ENCODE results near the gene U2AF2.
A peak's percentile ranks its signal among the peaks of the same experiment; 100 is the strongest.

The U2AF2 gene

DNA sequence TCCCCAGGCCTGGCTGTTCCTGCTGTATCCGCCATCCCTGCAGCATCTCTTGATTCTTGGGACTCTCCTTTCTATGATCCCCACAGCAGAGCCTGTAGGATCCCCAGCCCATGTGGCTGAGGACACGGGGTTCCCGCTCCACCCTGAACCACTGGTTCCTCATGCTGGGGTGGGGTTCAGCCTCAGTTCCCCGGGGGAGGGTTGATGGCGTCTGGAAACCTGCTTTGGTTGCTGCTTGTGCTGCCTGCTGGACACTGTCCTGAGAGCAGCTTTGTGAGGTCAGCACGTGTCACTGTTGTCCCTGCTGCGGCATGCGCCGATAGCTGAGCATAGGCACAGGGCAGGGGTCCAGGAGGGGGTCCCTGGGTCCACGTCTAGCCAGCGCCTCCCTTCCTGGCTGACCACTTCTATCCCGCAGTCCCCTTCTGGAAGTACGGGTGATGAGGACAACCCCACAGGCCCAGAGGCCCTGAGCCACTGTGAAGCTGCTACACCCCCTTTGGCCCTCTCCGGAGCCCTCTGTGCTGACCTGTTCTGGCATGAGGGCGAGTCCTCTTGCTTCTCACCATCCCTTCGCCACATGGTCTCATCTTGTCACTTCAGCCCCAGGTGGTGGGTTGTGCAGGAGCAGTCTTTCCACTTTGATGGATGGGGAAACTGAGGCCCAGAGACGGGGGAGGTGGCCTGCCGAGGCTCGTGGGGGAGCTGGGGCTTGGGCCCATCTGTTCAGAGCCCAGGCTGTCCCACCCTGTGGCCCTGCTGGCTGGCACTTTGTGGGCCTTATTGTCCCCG lies 25.7 kb downstream of the U2AF2 start:
- DNase-seq (ENCODE audit: low spot score): no peak
- TF ChIP-seq, protein P1, sequence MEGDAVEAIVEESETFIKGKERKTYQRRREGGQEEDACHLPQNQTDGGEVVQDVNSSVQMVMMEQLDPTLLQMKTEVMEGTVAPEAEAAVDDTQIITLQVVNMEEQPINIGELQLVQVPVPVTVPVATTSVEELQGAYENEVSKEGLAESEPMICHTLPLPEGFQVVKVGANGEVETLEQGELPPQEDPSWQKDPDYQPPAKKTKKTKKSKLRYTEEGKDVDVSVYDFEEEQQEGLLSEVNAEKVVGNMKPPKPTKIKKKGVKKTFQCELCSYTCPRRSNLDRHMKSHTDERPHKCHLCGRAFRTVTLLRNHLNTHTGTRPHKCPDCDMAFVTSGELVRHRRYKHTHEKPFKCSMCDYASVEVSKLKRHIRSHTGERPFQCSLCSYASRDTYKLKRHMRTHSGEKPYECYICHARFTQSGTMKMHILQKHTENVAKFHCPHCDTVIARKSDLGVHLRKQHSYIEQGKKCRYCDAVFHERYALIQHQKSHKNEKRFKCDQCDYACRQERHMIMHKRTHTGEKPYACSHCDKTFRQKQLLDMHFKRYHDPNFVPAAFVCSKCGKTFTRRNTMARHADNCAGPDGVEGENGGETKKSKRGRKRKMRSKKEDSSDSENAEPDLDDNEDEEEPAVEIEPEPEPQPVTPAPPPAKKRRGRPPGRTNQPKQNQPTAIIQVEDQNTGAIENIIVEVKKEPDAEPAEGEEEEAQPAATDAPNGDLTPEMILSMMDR (IDR thresholded peaks at IDR 0.05; ENCODE audit: poor library complexity, severe bottlenecking): no peak
- no peak overlapping the region for H3K4me3 ChIP-seq (ENCODE audit: severe bottlenecking)
- no peaks in the 10 kb centered on the region for H3K27me3 ChIP-seq (ENCODE audit: insufficient read depth, poor library complexity, severe bottlenecking)
- ATAC-seq (ENCODE audit: low read depth): no peak
- no peak overlapping the region for H3K27ac ChIP-seq (ENCODE audit: poor library complexity, severe bottlenecking)
- H3K4me1 ChIP-seq (ENCODE audit: insufficient read depth, poor library complexity, severe bottlenecking): peaks cover 16% of the 10 kb centered on the region
- no peaks in the 10 kb centered on the region for H3K9me3 ChIP-seq (ENCODE audit: severe bottlenecking)
- H3K36me3 ChIP-seq (ENCODE audit: low read depth): peaks cover 91% of the 10 kb centered on the region

DNA sequence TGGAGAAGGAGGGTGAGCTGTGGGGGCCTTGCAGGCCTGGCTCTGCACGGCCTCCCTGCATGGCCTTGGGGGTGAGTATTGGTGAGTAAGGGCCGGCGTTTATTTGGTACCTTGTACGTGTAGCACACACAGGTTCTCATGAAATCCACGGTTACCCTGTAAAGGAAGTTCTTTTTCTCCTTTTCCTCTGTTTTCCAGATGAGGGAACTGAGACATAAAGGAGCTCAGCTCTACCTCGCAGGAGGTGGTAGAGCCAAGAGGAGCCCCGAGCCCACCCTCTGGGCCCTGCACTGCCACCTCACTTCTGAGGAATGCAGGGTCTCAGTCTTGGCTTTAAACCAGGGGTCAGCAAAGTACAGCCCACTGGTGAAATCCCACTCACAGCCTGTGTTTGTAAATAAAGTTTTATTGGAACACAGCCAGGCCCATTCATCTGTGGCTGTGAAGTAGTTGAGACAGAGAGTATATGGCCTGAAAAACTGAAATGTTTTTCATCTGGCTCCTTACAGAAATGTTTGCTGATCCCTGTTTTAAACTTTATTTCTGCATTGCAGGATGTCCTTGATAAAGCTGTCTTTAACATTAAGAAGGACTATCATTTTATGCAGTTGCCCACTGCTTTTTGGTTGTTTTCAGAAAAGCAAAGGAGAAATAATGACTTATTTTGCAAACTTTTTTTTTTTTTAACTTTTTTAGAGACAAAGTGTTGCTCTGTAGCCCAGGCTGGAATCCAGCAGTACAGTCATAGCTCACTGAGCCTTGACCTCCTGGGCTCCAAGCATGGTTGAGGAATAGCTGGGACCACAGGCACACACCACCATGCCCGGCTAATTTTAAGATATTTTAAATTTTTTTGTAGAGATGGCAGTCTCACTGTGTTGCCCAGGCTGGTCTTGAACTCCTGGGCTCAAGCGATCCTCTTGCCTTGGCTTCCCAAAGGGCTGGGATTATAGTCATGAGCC lies 26.6 kb downstream of the U2AF2 start:
- H3K36me3 ChIP-seq (ENCODE audit: low read depth): peaks cover 94% of the 10 kb centered on the region
- H3K27ac ChIP-seq (ENCODE audit: poor library complexity, severe bottlenecking): no peak overlapping the region
- no peak overlapping the region for H3K4me3 ChIP-seq (ENCODE audit: severe bottlenecking)
- peaks cover 12% of the 10 kb centered on the region for H3K4me1 ChIP-seq (ENCODE audit: insufficient read depth, poor library complexity, severe bottlenecking)
- H3K27me3 ChIP-seq (ENCODE audit: insufficient read depth, poor library complexity, severe bottlenecking): no peaks in the 10 kb centered on the region
- ATAC-seq (ENCODE audit: low read depth) (no peak), DNase-seq (ENCODE audit: low spot score) (no peak)
- TF ChIP-seq, protein P1 (IDR thresholded peaks at IDR 0.05; ENCODE audit: poor library complexity, severe bottlenecking): no peak
- no peaks in the 10 kb centered on the region for H3K9me3 ChIP-seq (ENCODE audit: severe bottlenecking)

DNA sequence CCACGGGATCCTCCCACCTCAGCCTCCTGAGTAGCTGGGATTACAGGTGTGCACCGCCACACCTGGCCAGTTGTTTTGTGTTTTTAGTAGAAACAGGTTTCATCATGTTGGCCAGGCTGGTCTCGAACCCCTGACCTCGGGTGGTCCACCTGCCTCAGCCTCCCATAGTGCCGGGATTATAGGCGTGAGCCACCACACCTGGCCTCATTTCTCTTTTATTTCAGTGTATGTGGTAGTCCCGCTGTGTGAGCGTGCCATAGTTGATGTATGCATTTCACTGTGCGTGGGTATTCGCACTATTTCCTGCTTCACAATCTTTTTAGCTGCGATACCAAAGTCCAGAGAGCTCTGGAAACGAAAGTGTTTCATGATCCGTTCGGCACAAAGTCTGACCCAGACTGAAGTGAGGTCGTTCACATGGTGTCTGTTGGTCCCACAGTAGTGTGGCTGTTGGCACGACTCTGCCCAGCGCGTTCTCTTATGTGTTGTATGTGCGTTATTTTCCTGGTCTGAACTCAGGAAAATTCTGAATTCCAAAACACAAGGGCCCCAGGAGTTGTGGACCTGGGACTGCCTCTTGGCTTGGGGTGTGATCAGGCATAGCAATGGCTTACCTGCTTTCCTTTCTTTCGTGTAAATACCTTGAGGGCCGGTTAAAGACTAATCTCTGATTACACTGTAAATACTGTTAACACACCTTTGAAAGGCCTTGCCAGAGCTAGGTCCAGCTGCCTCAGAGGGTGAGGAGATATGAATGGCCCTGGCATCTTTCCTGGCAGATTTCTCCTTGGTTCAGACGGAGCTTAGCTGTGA lies 28.8 kb downstream of the U2AF2 start:
- Histone ChIP-seq H3K9me3 (ENCODE audit: severe bottlenecking) (no peaks in the 10 kb centered on the region), H3K27ac (ENCODE audit: poor library complexity, severe bottlenecking) (no peak overlapping the region), H3K27me3 (ENCODE audit: insufficient read depth, poor library complexity, severe bottlenecking) (no peaks in the 10 kb centered on the region), H3K36me3 (ENCODE audit: low read depth) (peaks cover 80% of the 10 kb centered on the region), H3K4me1 (ENCODE audit: insufficient read depth, poor library complexity, severe bottlenecking) (peaks cover 3% of the 10 kb centered on the region), H3K4me3 (ENCODE audit: severe bottlenecking) (no peak overlapping the region)
- TF ChIP-seq, protein P1 (IDR thresholded peaks at IDR 0.05; ENCODE audit: poor library complexity, severe bottlenecking): no peak
- ATAC-seq (ENCODE audit: low read depth) (no peak), DNase-seq (ENCODE audit: low spot score) (no peak)

DNA sequence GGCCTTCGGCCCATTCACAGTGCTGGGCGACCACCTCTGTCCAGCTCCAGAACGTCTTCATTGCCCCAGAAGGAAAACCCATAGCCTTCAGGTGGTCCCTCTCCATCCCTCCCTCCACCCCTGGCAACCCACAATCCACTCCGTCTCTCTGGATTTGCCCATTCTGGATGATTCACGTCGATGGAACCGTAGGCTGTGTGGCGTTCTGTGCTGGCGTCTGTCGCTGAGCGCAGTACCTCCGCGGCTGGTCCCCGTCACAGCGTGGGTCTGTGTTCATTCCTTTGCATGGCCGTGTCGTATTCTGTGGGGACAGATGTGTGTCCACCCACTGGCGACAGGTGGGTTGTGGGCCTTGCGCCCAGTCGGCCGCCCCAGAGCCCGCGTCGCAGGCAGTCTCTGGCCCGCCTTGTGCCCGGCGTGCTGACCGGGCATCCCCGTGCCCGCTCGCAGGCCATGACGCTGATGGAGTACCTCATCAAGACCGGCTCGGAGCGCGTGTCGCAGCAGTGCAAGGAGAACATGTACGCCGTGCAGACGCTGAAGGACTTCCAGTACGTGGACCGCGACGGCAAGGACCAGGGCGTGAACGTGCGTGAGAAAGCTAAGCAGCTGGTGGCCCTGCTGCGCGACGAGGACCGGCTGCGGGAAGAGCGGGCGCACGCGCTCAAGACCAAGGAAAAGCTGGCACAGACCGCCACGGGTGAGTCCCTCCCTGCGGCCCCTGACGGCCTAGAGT lies 30.3 kb downstream of the U2AF2 start:
- Histone ChIP-seq H3K27ac (ENCODE audit: poor library complexity, severe bottlenecking) (no peak overlapping the region), H3K4me1 (ENCODE audit: insufficient read depth, poor library complexity, severe bottlenecking) (no peaks in the 10 kb centered on the region), H3K27me3 (ENCODE audit: insufficient read depth, poor library complexity, severe bottlenecking) (no peaks in the 10 kb centered on the region), H3K36me3 (ENCODE audit: low read depth) (peaks cover 68% of the 10 kb centered on the region), H3K9me3 (ENCODE audit: severe bottlenecking) (no peaks in the 10 kb centered on the region), H3K4me3 (ENCODE audit: severe bottlenecking) (no peak overlapping the region)
- peak; percentile 58 for DNase-seq (ENCODE audit: low spot score)
- ATAC-seq (ENCODE audit: low read depth): no peak
- TF ChIP-seq, protein P1 (IDR thresholded peaks at IDR 0.05; ENCODE audit: poor library complexity, severe bottlenecking): no peak

Measured in RWPE2 (cell line).